OCI-LY7 (cell line): ENCODE results near the gene B3GNT8. TPM values are rescaled to one million over a fixed set of nuclear protein-coding genes. Genes with fewer than 3 reads are reported as not detected.

ENCODE experiments used
- BruUV-seq: library from RNA; stranded (reverse); fragments of 400-500 nt; replicated peaks from 2 replicates; lab custom pipeline; 2021; lab: Mats Ljungman, UMichigan
- CTCF ChIA-PET: fragments of 300-600 bp; sonication (Branson Sonifier 250); formaldehyde crosslinking; loops from one replicate; lab custom pipeline; 2022; ENCODE audit warnings: antibody characterized with exemption; ENCODE audit not compliant: unreplicated experiment; lab: Charles Lee
- POLR2A ChIA-PET: fragments of 300-600 bp; sonication (Branson Sonifier 250); formaldehyde crosslinking; loops from one replicate; lab custom pipeline; 2022; ENCODE audit warnings: antibody characterized with exemption; lab: Charles Lee
- DNase-seq: peaks from one replicate; pipeline ENCODE4 v3.0.0-alpha.2; 2015; ENCODE audit warnings: low spot score
- H2AFZ ChIP-seq: fragments of 200-600 bp; sonication (generic), shearing (Covaris generic); 2 replicates; pipeline ENCODE4 v1.6.1; 2014; ENCODE audit warnings: mild to moderate bottlenecking, antibody characterized with exemption, low read length, moderate library complexity
- H3K27ac ChIP-seq: fragments of 200-600 bp; sonication (generic); 2 replicates; pipeline ENCODE4 v1.5.1; 2014; ENCODE audit warnings: mixed run types, low read depth, mild to moderate bottlenecking, moderate library complexity, low read length, inconsistent platforms; ENCODE audit not compliant: poor library complexity, severe bottlenecking
- H3K36me3 ChIP-seq: fragments of 200-600 bp; sonication (generic); 2 replicates; pipeline ENCODE4 v1.6.1; 2014; ENCODE audit warnings: mild to moderate bottlenecking, antibody characterized with exemption, low read length, moderate library complexity, mixed read lengths; ENCODE audit not compliant: insufficient read depth
- H3K4me1 ChIP-seq: fragments of 200-600 bp; sonication (generic); 2 replicates; pipeline ENCODE4 v1.5.1; 2014; ENCODE audit warnings: mild to moderate bottlenecking, low read length; ENCODE audit not compliant: insufficient read depth, poor library complexity, severe bottlenecking
- H3K4me2 ChIP-seq: fragments of 200-600 bp; sonication (generic); 2 replicates; pipeline ENCODE4 v1.6.1; 2014; ENCODE audit warnings: mild to moderate bottlenecking, low read length
- H3K4me3 ChIP-seq: fragments of 200-600 bp; sonication (generic); 2 replicates; pipeline ENCODE4 v1.5.1; 2014; ENCODE audit warnings: mild to moderate bottlenecking, low read depth, low read length; ENCODE audit not compliant: poor library complexity, severe bottlenecking
- H3K79me2 ChIP-seq: fragments of 200-600 bp; sonication (generic); 2 replicates; pipeline ENCODE4 v1.6.1; 2016; ENCODE audit warnings: low read depth, mild to moderate bottlenecking, low read length, moderate library complexity, mixed read lengths; ENCODE audit not compliant: insufficient read depth
- H3K9me2 ChIP-seq: fragments of 200-600 bp; sonication (generic); 2 replicates; pipeline ENCODE4 v1.6.1; 2016; ENCODE audit warnings: mild to moderate bottlenecking, low read length, mixed read lengths; ENCODE audit not compliant: insufficient read depth
- H3K9me3 ChIP-seq: fragments of 200-600 bp; sonication (generic); 2 replicates; pipeline ENCODE4 v1.6.1; 2014; ENCODE audit warnings: mild to moderate bottlenecking, mixed run types, low read length, mixed read lengths
- H4K20me1 ChIP-seq: fragments of 200-600 bp; sonication (generic); 2 replicates; pipeline ENCODE4 v1.6.1; 2014; ENCODE audit warnings: mild to moderate bottlenecking, antibody characterized with exemption, low read length, moderate library complexity, mixed read lengths; ENCODE audit not compliant: insufficient read depth
- EZH2phosphoT487 ChIP-seq: fragments of 200-600 bp; sonication (generic); IDR thresholded peaks from 2 replicates; pipeline ENCODE4 v1.6.1; 2018; ENCODE audit warnings: low read depth, borderline replicate concordance, mild to moderate bottlenecking, mixed run types, antibody characterized with exemption, low read length, moderate library complexity, mixed read lengths
- intact Hi-C: fragments of 100-400 bp; cut with micrococcal nuclease; formaldehyde crosslinking; loops from one replicate; pipeline ENCODE4 v1.10.0; 2022; ENCODE audit not compliant: unreplicated experiment
- total RNA-seq, 2 experiments: library from RNA; depleted of rRNA in 1 of 2; stranded (reverse); fragments of >200 nt in 1 of 2; shearing (Covaris generic) in 1 of 2; gene quantifications; 2 replicates each; pipeline ENCODE4 v1.2.3, GENCODE V29; 2014 to 2022
- TF ChIP-seq, protein P1 (sequence below): fragments of 200-600 bp; sonication (generic); conservative IDR thresholded peaks from 2 replicates; pipeline ENCODE4 v1.5.1; 2014; ENCODE audit warnings: mild to moderate bottlenecking, antibody characterized with exemption, low read length, moderate library complexity, mixed read lengths

The B3GNT8 gene
- total RNA-seq, 2 experiments from 2014 or later: 0.40 to 0.47 TPM

DNA sequence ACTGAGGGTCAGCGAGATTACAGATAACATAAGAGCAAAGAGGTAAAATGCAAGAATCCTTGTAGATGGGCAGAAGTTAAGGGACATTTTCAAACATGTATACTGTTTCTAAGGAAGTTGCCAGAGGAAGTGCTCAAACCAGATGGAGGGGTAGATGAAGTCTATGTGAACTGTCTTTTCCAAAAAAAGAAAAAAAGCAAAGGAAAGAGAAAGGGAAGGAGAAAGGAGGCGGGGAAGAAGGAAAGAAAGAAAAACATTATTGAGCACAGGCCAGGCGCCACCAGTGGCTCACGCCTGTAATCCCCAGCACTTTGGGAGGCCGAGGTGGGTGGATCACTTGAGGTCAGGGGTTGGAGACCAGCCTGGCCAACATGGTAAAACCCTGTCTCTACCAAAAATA, 7.3 kb upstream of the B3GNT8 start:
- no peak for TF ChIP-seq EZH2phosphoT487
- TF ChIP-seq, protein P1, sequence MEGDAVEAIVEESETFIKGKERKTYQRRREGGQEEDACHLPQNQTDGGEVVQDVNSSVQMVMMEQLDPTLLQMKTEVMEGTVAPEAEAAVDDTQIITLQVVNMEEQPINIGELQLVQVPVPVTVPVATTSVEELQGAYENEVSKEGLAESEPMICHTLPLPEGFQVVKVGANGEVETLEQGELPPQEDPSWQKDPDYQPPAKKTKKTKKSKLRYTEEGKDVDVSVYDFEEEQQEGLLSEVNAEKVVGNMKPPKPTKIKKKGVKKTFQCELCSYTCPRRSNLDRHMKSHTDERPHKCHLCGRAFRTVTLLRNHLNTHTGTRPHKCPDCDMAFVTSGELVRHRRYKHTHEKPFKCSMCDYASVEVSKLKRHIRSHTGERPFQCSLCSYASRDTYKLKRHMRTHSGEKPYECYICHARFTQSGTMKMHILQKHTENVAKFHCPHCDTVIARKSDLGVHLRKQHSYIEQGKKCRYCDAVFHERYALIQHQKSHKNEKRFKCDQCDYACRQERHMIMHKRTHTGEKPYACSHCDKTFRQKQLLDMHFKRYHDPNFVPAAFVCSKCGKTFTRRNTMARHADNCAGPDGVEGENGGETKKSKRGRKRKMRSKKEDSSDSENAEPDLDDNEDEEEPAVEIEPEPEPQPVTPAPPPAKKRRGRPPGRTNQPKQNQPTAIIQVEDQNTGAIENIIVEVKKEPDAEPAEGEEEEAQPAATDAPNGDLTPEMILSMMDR: no peak
- ChIA-PET CTCF (no interaction called here), POLR2A (interaction anchor here (0.6 kb wide), 1 partner anchor 11 kb away, joined by 4 read pairs; no protein-coding TSS in a partner anchor)
- Histone ChIP-seq H4K20me1 (no peaks in the 10 kb centered on the region), H3K4me2 (no peak overlapping the region), H3K36me3 (peaks cover 45% of the 10 kb centered on the region), H3K79me2 (peaks cover 16% of the 10 kb centered on the region; the same call in 1 of the 2 replicates), H3K27ac (no peak overlapping the region), H3K4me3 (no peak overlapping the region), H3K9me3 (no peaks in the 10 kb centered on the region), H3K4me1 (peaks cover 8% of the 10 kb centered on the region), H3K9me2 (no peaks in the 10 kb centered on the region), H2AFZ (no peak overlapping the region)
- no peak for DNase-seq
- no TSS peak for BruUV-seq
- intact Hi-C loops: no loop called here

DNA sequence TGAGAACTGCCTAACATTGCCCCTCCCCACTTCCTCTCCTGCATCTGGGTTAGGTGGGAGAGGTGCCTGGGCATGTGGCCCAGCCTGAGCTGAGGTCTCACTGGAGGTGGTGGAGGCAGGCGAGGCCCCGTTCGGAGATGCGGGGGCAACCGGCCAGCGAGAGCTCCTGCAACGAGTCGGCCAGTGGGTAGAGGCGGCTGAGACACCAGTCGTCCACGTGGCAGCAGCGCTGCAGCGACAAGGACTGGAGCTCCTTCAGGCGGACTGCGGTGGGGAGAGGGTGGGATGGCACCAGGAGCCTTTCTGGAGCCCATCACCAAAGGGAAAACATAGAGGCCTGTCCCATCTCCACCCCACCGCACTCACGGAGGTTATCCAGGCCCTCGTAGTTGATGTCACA, 6.0 kb upstream of the B3GNT8 start:
- BruUV-seq: no TSS peak
- ChIA-PET POLR2A (no interaction called here), CTCF (interaction anchor here (0.5 to 0.6 kb wide), 2 partner anchors 174 to 410 kb away, joined by 3 read pairs; no protein-coding TSS in a partner anchor)
- H3K9me2 ChIP-seq: no peaks in the 10 kb centered on the region
- peaks cover 5% of the 10 kb centered on the region; the same call in 1 of the 2 replicates for H3K79me2 ChIP-seq
- no peak overlapping the region for H3K4me2 ChIP-seq
- peaks cover 49% of the 10 kb centered on the region for H3K36me3 ChIP-seq
- no peaks in the 10 kb centered on the region for H3K9me3 ChIP-seq
- H2AFZ ChIP-seq: no peak overlapping the region
- DNase-seq: no peak
- H3K4me1 ChIP-seq: no peaks in the 10 kb centered on the region
- H4K20me1 ChIP-seq: no peaks in the 10 kb centered on the region
- no peak overlapping the region for H3K4me3 ChIP-seq
- no peak for TF ChIP-seq EZH2phosphoT487
- TF ChIP-seq, protein P1: no peak
- no peak overlapping the region for H3K27ac ChIP-seq
- intact Hi-C loops: no loop called here

DNA sequence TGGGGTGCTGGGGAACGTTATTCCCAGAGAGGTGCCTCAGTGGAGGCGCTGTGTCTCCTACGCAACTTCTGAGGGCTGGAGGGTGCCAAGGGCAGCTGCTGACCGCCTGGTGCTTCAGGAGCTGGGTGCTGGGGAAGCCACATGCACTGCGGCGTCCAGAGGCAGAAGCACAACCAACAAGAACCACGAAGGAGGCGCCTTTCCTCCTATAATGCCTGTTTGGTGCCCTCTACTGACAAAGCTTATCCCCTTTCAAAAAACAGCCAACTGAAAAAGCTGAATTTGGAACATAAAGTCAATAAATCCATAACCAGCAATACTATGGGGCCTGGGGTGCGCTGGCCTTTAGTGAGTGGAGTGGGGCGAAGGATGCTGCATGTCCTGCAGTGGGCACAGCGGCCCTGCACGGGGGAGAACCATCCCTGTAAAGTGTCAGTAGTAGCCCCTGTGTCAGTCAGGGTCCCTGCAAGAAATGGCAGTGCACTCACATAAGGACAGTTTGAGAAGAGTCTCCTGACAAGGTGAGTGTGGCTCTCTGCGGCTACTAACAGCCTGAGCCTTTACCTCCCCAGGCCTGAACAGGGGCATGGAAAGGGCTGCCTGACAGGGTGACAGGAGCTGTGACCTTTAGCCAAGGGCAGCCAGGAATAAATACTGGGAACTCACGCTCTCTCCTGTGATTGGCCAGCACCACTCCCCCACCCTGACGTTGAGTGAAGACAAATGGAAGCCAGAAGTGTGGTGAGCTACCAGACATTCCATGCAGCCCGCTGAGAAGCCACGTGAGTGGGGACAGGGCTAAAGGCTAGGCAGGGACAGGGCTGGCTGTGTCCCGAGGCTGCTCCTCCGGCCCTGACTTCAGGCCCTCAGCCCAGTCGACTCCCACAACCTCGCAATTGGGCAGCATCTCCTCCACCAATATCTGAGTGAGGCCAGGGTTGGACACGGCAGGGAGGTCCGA, 4.5 kb upstream of the B3GNT8 start:
- intact Hi-C loops: no loop called here
- H3K9me2 ChIP-seq: no peaks in the 10 kb centered on the region
- H3K9me3 ChIP-seq: no peaks in the 10 kb centered on the region
- H3K79me2 ChIP-seq: no peaks in the 10 kb centered on the region
- POLR2A ChIA-PET: no interaction called here
- DNase-seq: no peak
- H4K20me1 ChIP-seq: no peaks in the 10 kb centered on the region
- H3K4me2 ChIP-seq: no peak overlapping the region
- H3K4me1 ChIP-seq: no peaks in the 10 kb centered on the region
- H3K36me3 ChIP-seq: peaks cover 41% of the 10 kb centered on the region
- H3K27ac ChIP-seq: no peak overlapping the region
- BruUV-seq: TSS peak; percentile 61
- TF ChIP-seq EZH2phosphoT487: no peak
- TF ChIP-seq, protein P1: peak; percentile 60
- no peak overlapping the region for H2AFZ ChIP-seq
- H3K4me3 ChIP-seq: no peak overlapping the region
- CTCF ChIA-PET: no interaction called here
